ENCODE measurements around the gene MCC. TPM values are rescaled to one million over a fixed set of nuclear protein-coding genes. Genes with fewer than 3 reads are reported as not detected.

The MCC gene
- total RNA-seq, 1 experiment from 2014 or later: 7.6 TPM

GRCh38 chr5:113255579-113256386, 232.5 kb downstream of the MCC start:
- Histone ChIP-seq H3K23ac (ENCODE audit: insufficient read length, low read depth, low read length) (no peak overlapping the region), H2AK5ac (ENCODE audit: insufficient read length, low read length) (no peak overlapping the region), H2AFZ (ENCODE audit: low read length) (no peak overlapping the region), H3K56ac (ENCODE audit: insufficient read length, low read depth, low read length) (no peak overlapping the region), H2BK15ac (ENCODE audit: low read depth, low read length) (no peak overlapping the region), H2BK5ac (ENCODE audit: insufficient read length, low read length) (no peak overlapping the region), H3K9ac (ENCODE audit: extremely low read depth, insufficient read length, low read length) (no peak overlapping the region), H3K9me3 (ENCODE audit: control insufficient read depth, low read depth, low read length) (no peaks in the 10 kb centered on the region), H3K27me3 (ENCODE audit: insufficient read depth, low read length) (no peaks in the 10 kb centered on the region), H3T11ph (ENCODE audit: low read length) (no peak overlapping the region), H3K4ac (ENCODE audit: low read depth, low read length) (no peak overlapping the region), H3K79me2 (ENCODE audit: insufficient read depth, low read length) (0 out of 2 replicates have a peak, but pooled peaks cover 1% of the 10 kb centered on the region), H3K4me1 (ENCODE audit: insufficient read depth, low read length) (no peaks in the 10 kb centered on the region), H4K8ac (replicated peaks; ENCODE audit: insufficient read length, low read depth, low read length) (no peak overlapping the region), H3K23me2 (ENCODE audit: insufficient read length, low read depth, low read length, poor library complexity, severe bottlenecking) (no peaks in the 10 kb centered on the region), H3K18ac (ENCODE audit: insufficient read length, low read depth, low read length) (no peak overlapping the region), H4K91ac (ENCODE audit: insufficient read length, low read depth, low read length) (no peak overlapping the region), H3K27ac (ENCODE audit: insufficient read length, low read depth, low read length) (no peak overlapping the region), H4K20me1 (ENCODE audit: control insufficient read depth, insufficient read depth, insufficient read length) (no peaks in the 10 kb centered on the region), H3K4me2 (ENCODE audit: insufficient read depth, insufficient read length, low read length) (no peak overlapping the region), H2BK20ac (ENCODE audit: low read depth, low read length, poor library complexity, severe bottlenecking) (no peak overlapping the region), H4K5ac (ENCODE audit: insufficient read length, low read depth, low read length) (no peak overlapping the region), H3K79me1 (ENCODE audit: insufficient read depth, low read depth, low read length, poor library complexity, severe bottlenecking) (no peaks in the 10 kb centered on the region), H2BK12ac (ENCODE audit: insufficient read length, low read depth, low read length) (no peak overlapping the region), H3K14ac (ENCODE audit: insufficient read depth, low read length) (no peak overlapping the region), H2BK120ac (ENCODE audit: low read depth, low read length, poor library complexity, severe bottlenecking) (no peak overlapping the region)
- H3K36me3 Mint-ChIP-seq (ENCODE audit: insufficient read depth in 1 of 3, low read depth in 3 of 3): peaks cover 2 to 43% (median 37%) of the 10 kb centered on the region in 3 experiments; a peak in 5 of 7 replicates
- TF ChIP-seq, protein P1, sequence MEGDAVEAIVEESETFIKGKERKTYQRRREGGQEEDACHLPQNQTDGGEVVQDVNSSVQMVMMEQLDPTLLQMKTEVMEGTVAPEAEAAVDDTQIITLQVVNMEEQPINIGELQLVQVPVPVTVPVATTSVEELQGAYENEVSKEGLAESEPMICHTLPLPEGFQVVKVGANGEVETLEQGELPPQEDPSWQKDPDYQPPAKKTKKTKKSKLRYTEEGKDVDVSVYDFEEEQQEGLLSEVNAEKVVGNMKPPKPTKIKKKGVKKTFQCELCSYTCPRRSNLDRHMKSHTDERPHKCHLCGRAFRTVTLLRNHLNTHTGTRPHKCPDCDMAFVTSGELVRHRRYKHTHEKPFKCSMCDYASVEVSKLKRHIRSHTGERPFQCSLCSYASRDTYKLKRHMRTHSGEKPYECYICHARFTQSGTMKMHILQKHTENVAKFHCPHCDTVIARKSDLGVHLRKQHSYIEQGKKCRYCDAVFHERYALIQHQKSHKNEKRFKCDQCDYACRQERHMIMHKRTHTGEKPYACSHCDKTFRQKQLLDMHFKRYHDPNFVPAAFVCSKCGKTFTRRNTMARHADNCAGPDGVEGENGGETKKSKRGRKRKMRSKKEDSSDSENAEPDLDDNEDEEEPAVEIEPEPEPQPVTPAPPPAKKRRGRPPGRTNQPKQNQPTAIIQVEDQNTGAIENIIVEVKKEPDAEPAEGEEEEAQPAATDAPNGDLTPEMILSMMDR (conservative IDR thresholded peaks at IDR 0.05): no peak
- WGBS (ENCODE audit: extremely low coverage, insufficient read length, low lambda C conversion rate): no CpG with 5 or more reads among the region's 5 CpGs
- H3K9me3 Mint-ChIP-seq: peaks cover 7 to 16% of the 10 kb centered on the region in 2 experiments; a peak in 4 of 5 replicates
- no peaks in the 10 kb centered on the region; the same call in 1 of the 2 replicates for H3K27me3 Mint-ChIP-seq (ENCODE audit: low read depth)
- no peak overlapping the region for H3K4me3 Mint-ChIP-seq
- H3K4me1 Mint-ChIP-seq: peaks cover 2 to 10% of the 10 kb centered on the region in 2 experiments; a peak in 2 of 4 replicates
- peak overlapping the region in 1 of 3 experiments; percentile 44; a peak in 1 of 7 replicates for H3K27ac Mint-ChIP-seq
- no peak for DNase-seq

All from H9 (cell line).